B cell (primary cell): ENCODE measurements around the gene NOXO1. TPM values are rescaled to one million over a fixed set of nuclear protein-coding genes. Genes with fewer than 3 reads are reported as not detected.

ENCODE experiments used
- ATAC-seq: fragments of 200-7000 bp; cut with Tn5 transposase; one replicate; pipeline ENCODE4 v1.10.0; 2021; ENCODE audit warnings: low read depth, mild to moderate bottlenecking, moderate number of reproducible peaks, moderate library complexity
- CTCF ChIA-PET: fragments of 350-600 bp; sonication (Branson Sonifier 250); formaldehyde crosslinking; loops from one replicate; lab custom pipeline; 2021; ENCODE audit warnings: antibody characterized with exemption, inconsistent platforms; lab: Charles Lee
- POLR2A ChIA-PET: fragments of 350-600 bp; sonication (Branson Sonifier 250); formaldehyde crosslinking; loops from one replicate; lab custom pipeline; 2021; ENCODE audit warnings: antibody characterized with exemption; lab: Charles Lee
- DNase-seq: peaks from one replicate; pipeline ENCODE4 v3.0.0; 2013
- H2AFZ ChIP-seq: 2 replicates; pipeline ENCODE4 v1.6.1; 2012; ENCODE audit warnings: mild to moderate bottlenecking, low read depth, low read length; ENCODE audit not compliant: insufficient read depth, poor library complexity, severe bottlenecking
- H3K27ac ChIP-seq, 2 donors: 1 replicate in 1 of 2; 2 replicates in 1 of 2; pipeline ENCODE4 v1.5.1; 2012 to 2013; ENCODE audit warnings: low read length in 2 of 2, mild to moderate bottlenecking in 2 of 2, moderate library complexity in 1 of 2
- H3K27me3 ChIP-seq, 4 experiments: fragments of 200-600 bp in 1 of 4; sonication (generic) in 1 of 4; replicated peaks in 1 of 4; 1 replicate in 2 of 4; 2 replicates in 2 of 4; pipeline versions ENCODE4 v1.6.1 to v1.7.0; 2013 to 2016; ENCODE audit warnings: low read length in 3 of 4, mild to moderate bottlenecking in 2 of 4, mixed read lengths in 1 of 4, moderate library complexity in 1 of 4; ENCODE audit not compliant: insufficient read depth in 4 of 4, control insufficient read depth in 3 of 4; ENCODE audit errors: control extremely low read depth in 1 of 4
- H3K36me3 ChIP-seq, 2 experiments: replicated peaks in 1 of 2; 1 replicate in 1 of 2; 2 replicates in 1 of 2; pipeline versions ENCODE4 v1.6.1 to v1.7.1; 2013; ENCODE audit warnings: low read length in 1 of 2; ENCODE audit not compliant: insufficient read depth in 2 of 2, control insufficient read depth in 1 of 2; ENCODE audit errors: control extremely low read depth in 1 of 2, extremely low read depth in 1 of 2
- H3K4me1 ChIP-seq, 2 donors: fragments of 200-600 bp in 1 of 2; sonication (generic) in 1 of 2; 1 replicate in 1 of 2; 2 replicates in 1 of 2; pipeline versions ENCODE4 v1.5.1 to v1.6.1; 2013 to 2017; ENCODE audit warnings: low read length in 2 of 2; ENCODE audit not compliant: control insufficient read depth in 2 of 2, insufficient read depth in 2 of 2
- H3K4me2 ChIP-seq: replicated peaks from 2 replicates; pipeline ENCODE3; 2012; ENCODE audit warnings: mild to moderate bottlenecking, low read depth, low read length; ENCODE audit not compliant: poor library complexity, severe bottlenecking
- H3K4me3 ChIP-seq, 5 experiments: fragments of 200-600 bp in 1 of 5; sonication (generic) in 1 of 5; 1 replicate in 3 of 5; 2 replicates in 2 of 5; pipeline versions ENCODE4 v1.5.1 to v1.7.0; 2011 to 2016; ENCODE audit warnings: low read length in 4 of 5, mild to moderate bottlenecking in 4 of 5, low read depth in 2 of 5, control low read depth in 1 of 5, moderate library complexity in 1 of 5; ENCODE audit not compliant: insufficient read depth in 1 of 5; ENCODE audit errors: control extremely low read depth in 1 of 5, extremely low read depth in 1 of 5
- H3K79me2 ChIP-seq: fragments of 200-600 bp; sonication (generic); one replicate; pipeline ENCODE4 v1.6.0; 2016; ENCODE audit warnings: low read length; ENCODE audit not compliant: control insufficient read depth, insufficient read depth
- H3K9ac ChIP-seq: fragments of 200-600 bp; sonication (generic); 2 replicates; pipeline ENCODE4 v1.6.1; 2017; ENCODE audit warnings: mild to moderate bottlenecking, low read length, moderate library complexity
- H3K9me3 ChIP-seq, 3 donors: one replicate each; pipeline versions ENCODE4 v1.6.1 to v1.7.1; 2013; ENCODE audit warnings: low read length in 2 of 3; ENCODE audit not compliant: control insufficient read depth in 2 of 3, insufficient read depth in 1 of 3; ENCODE audit errors: control extremely low read depth in 1 of 3
- H4K20me1 ChIP-seq: 2 replicates; pipeline ENCODE4 v1.6.0; 2012; ENCODE audit warnings: mild to moderate bottlenecking, low read length; ENCODE audit not compliant: insufficient read depth, control insufficient read depth, poor library complexity, severe bottlenecking
- H3K27ac Mint-ChIP-seq: one replicate; pipeline ENCODE4 v1.8.0; 2021; ENCODE audit warnings: mixed read lengths
- H3K27me3 Mint-ChIP-seq: one replicate; pipeline ENCODE4 v1.8.0; 2021; ENCODE audit warnings: mixed read lengths
- H3K4me1 Mint-ChIP-seq: one replicate; pipeline ENCODE4 v1.8.0; 2021; ENCODE audit warnings: mixed read lengths
- H3K4me3 Mint-ChIP-seq: one replicate; pipeline ENCODE4 v1.8.0; 2021; ENCODE audit warnings: mixed read lengths
- H3K9me3 Mint-ChIP-seq: one replicate; pipeline ENCODE4 v1.8.0; 2022; ENCODE audit warnings: mixed read lengths; ENCODE audit not compliant: insufficient read depth
- CTCF ChIP-seq: fragments of 200-600 bp; IDR thresholded peaks from one replicate; pipeline ENCODE4 v1.8.0; 2022; ENCODE audit warnings: antibody characterized with exemption, mild to moderate bottlenecking
- EZH2 ChIP-seq: IDR thresholded peaks from 2 replicates; pipeline ENCODE4 v1.6.1; 2012; ENCODE audit warnings: borderline replicate concordance, low read depth, mild to moderate bottlenecking, moderate library complexity, low read length; ENCODE audit not compliant: insufficient read depth, poor library complexity, severe bottlenecking
- WGBS: methylation state at CpG from one replicate; pipeline ENCODE4 v1.1.5; 2013; ENCODE audit warnings: missing lambda C conversion rate; ENCODE audit not compliant: insufficient coverage; 5-methylcytosine and 5-hydroxymethylcytosine counted together
- intact Hi-C: fragments of 100-400 bp; cut with micrococcal nuclease; formaldehyde crosslinking; loops from one replicate; pipeline ENCODE4 v1.10.0; 2022
- polyA plus RNA-seq: library from polyadenylated mRNA; depleted of rRNA; stranded (reverse); fragments of >200 nt; gene quantifications from 2 replicates; pipeline ENCODE4 v1.2.3, GENCODE V29; 2012
- total RNA-seq, 2 donors: library from RNA; stranded (reverse); fragments of 120-200 nt in 1 of 2; gene quantifications; 1 replicate in 1 of 2; 2 replicates in 1 of 2; pipeline versions ENCODE4 v1.2.3 to v1.2.4, GENCODE V29; 2013 to 2022

Gene NOXO1
- total and polyA plus RNA-seq, 2 donors (not counting 1 experiment from before 2014, with no cell fraction given): 0.30 to 0.74 TPM

- Histone ChIP-seq H2AFZ (no peak overlapping the region), H3K36me3 (peaks cover 0 to 42% of the 10 kb centered on the region in 2 experiments), H4K20me1 (peaks cover 48% of the 10 kb centered on the region), H3K27me3 (peaks cover 0 to 30% (median 1%) of the 10 kb centered on the region in 4 experiments), H3K4me2 (no peak overlapping the region), H3K9me3 (peaks cover 0 to 4% (median 0%) of the 10 kb centered on the region in 3 donors), H3K79me2 (peaks cover 40% of the 10 kb centered on the region), H3K4me3 (no peak overlapping the region), H3K4me1 (peaks cover 9 to 20% of the 10 kb centered on the region in 2 donors), H3K9ac (no peak overlapping the region), H3K27ac (no peak overlapping the region)
- Mint-ChIP-seq H3K27me3 (no peaks in the 10 kb centered on the region), H3K4me1 (peaks cover 21% of the 10 kb centered on the region), H3K9me3 (no peaks in the 10 kb centered on the region), H3K27ac (no peak overlapping the region), H3K4me3 (peak overlapping the region; percentile 47)
- ATAC-seq (no peak), DNase-seq (no peak)
- ChIA-PET POLR2A (interaction anchor here (1.1 kb wide), 1 partner anchor 10 kb away, joined by 4 read pairs; the partner anchor contains the start of gene RPS2), CTCF (interaction anchor here (1.4 kb wide), 1 partner anchor 10 kb away, joined by 4 read pairs; the partner anchor contains the start of gene GFER)
- 98% methylated on average over 40 of the region's 42 CpGs for WGBS
- intact Hi-C loops: loop anchor here (5.0 kb wide), 1 partner anchor 267 kb away; the partner anchor contains the start of gene MAPK8IP3
- TF ChIP-seq CTCF (no peak), EZH2 (no peak)
Observed at GRCh38 chr16:1974157-1975070, 6.9 kb downstream of the NOXO1 start.
